Measurements from ENCODE around the gene PTCHD4.

Gene PTCHD4

DNA sequence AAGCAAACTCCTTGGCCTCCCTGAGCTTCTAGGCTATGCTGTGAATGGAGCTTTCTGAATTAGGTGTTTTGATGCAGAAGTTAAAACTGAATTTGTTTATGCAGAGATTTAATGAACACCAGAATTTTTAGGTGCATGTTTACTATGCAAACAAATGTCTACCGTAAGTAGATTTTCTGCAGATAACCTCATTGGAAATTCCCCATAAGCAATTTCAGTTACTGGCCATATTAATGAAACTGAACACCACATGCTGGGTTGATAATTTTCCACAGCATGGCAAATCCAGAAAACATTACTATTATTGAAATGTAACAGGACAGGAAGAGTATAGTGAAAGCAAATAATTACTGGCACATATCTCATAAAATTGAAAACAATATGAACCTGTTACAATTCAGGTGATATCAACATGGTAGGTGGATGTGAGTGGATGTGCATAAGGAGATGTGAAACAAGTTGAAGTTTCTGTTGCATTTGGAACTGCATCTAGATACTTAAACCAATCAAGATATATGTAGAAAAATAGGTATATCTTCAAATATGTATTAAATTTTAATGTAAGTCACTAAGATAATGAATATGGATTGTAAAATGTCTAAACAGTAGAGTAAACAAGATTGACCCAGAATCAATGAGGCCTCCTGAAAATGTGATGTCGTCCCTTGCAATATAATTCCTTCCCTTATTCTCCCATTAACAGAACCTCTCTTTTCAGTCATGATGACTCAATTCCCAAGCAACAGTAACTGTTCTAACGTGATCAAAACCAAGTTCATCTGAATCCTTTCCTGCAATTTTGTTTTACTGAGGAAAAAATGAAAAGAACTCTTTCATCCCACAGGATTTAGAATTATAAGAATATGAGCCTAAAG lies 11.0 kb downstream of the PTCHD4 start:
- no peak for DNase-seq

DNA sequence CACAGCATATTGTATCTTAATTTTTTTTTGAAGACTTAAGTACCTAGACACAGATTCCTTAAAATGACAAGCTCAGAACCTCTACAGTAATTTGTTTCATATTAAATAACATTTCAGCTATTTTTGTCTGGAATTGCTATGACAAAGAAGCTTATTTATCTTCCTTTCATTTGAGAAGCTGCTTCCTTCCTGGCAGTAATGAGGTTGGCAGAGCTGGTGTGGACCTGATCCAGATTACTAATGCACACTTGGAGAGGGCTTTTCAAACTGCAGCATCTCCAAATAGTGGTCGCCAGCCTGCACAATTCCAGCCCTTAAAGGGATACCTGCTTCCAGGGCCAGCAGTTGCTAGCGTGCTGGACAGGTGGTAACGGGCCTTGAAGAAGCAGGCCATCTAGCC lies 12.1 kb downstream of the PTCHD4 start:
- DNase-seq = no peak

DNA sequence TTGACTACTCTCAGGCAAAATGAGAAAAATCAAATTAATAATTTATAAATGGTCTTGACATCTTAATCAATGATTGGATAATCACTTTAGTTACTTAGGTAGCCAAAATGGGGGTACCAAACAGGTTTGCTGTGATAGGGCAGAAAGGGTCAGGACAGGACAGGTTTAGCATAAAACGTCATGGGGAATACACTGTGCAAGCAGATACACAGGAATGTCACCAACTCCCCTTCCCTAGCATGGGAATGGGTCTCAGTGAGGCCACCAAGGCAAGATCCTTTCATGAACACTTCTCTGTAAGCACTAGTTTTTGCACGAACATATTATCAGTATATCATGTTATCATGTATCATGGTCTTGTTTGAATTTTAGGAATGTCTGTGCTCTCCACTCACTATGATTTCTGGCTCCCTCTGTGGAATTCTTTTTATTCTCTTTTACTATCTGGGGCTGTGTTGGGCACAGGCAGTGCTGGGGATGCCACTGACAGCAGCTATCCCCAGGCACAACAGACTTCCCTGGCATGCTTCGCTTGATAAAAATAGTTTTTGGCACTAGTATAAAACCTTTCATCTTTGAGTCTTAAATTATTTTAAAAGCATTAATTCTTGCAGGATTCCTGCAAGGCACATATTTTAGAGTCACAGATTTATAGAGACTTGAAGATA lies 18.3 kb downstream of the PTCHD4 start:
- no peak for DNase-seq

DNA sequence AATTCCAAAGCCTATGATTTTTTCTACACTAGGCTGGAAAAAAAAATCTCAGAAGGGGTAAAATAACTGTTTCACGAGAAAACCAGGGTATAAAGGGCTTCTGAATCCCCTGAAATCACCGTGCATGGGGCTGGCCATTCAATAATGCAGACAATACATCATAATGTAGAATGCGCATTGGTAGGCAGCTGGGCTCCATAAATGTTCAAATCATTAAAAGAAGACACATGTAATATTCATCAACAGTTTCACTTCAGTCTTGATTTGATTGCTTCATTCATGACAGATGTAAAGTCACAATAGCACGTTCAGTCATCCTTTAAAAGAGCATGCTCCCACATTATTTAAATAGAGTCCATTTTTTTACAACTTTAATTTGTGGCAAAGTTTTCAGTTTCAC lies 20.5 kb downstream of the PTCHD4 start:
- DNase-seq = no peak

DNA sequence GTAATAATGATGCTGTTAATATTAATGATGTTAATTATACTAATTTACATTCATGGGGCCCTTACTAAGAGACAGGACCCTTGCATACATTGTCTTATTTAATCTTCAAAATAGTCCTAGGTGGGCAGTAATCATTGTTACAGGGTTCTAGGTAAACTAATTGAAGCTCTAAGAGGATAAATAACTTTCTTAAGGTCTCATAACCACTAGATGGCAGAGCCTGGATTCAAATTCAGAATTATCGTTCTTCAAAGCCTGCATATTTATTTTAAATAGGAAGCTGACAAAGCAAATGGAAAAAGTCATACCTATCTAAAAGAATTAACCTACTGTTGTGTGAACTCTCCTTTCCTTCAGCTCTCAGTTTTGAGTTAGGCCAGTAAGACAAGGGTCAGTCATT lies 23.5 kb downstream of the PTCHD4 start:
- no peak for DNase-seq

DNA sequence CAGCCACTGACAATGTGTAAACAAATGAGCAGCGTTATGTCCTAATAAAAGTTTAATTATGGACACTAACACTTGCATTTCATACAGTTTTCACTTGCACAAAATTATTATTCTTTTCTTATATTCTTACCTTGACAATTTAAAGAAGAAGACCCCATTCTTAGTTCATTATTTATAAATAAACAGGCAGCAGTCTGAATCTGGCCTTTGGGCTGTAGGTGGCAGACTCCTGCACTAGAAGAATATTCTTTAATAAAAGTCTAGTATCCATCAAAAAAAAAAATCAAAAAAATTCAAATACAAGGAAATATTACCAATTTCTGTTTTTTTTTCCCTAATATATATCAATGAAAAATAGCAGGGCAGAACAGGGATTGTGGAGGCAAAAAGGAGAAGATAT lies 24.8 kb downstream of the PTCHD4 start:
- DNase-seq = no peak

DNA sequence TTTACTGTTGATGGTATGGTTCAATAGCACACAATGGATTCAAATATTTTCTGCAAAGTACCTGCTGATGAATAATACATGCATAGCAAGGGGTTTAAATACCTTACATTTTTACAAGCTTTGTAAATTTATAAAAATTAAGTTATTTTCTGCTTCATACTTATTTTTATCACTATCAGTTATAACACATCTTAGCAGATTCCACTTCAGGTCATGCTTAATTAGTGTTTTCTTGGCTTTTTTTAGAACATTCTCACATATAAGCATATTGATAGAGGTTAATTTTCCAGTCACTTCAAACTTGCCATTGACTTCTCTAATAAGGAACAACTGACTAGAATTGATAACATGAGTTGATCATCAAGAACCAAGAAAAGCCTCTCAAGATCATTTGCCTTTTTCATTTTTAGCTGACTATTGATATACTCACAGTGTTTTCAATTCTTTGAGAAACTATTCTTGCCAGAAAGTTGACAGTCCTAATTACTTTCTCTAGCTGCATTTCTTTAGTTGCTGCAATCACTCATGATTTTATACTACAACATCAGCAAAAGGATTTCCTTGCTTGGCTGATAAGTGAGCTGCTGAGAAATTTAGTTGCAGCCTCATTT lies 25.8 kb downstream of the PTCHD4 start:
- DNase-seq = no peak

DNA sequence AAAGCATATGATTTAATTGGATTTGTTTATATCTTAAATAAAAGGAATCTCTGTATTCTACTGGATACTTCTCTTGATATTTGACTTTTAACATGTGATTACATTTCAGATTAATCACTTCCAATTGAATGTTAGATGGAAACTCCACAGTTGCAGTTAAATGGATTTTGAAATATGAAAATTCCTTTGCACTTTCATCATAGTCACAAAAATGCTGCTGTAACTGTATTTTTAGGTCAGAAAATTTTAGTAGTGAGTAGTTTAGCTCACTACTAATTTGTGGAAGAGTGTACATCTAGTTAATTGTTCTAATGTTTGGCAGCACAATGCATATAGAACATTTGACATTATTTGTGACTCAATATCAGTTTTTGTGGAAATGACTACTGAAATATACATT lies 26.8 kb downstream of the PTCHD4 start:
- DNase-seq = no peak

DNA sequence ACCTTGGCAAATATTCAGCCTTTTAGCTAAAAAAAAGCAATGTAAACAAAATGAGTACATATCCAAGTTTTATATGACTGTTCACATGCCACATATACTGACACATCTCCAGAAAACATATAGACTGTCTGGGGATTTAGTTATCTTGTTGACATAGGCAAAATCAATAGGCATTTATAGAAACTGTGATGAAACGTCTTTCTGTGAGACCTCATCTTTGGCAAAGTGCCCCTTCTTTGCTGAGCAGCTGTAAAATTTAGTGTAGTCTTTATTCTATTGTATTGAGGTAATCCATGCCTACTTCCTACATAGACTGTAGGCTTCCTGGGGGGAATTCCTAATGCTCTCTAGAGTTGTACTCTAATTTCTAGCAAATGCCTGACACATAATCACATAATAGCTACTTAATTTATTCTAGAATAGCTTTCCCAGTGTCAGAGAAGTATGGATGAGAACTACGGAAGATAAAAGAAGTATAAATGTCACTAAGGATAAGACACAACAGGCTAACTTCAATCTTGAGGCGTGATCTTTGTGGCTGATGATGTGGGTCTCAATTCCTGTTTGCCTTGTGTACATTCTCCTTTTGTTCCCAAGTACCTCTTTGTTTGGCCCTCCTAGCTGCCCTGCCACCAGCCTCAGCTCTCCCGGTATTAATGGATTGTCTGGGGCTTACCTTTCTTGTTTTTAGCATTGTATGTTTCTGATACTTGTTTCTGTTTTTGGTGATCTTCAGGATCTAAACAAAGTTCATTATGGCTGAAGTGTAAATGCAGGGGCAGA lies 30.6 kb downstream of the PTCHD4 start:
- no peak for DNase-seq

DNA sequence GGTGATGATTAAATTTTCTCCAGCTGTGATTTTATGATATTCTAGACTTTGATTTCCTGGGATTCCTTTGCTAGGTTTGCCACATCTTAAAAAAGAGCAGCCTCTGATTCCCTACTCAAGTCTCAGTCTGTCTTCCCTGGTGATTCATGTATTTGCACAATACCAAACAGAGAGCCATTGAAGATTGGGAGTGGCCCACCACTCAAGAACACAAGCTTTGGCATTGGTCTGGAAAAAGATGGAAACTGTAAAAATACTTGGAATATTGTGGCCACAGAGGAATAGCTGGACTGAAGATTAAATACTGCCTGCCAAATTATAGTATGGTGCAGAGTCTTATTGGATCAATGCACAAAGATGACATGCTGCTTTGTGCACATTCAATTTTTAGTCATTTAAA lies 32.9 kb downstream of the PTCHD4 start:
- DNase-seq = no peak

DNA sequence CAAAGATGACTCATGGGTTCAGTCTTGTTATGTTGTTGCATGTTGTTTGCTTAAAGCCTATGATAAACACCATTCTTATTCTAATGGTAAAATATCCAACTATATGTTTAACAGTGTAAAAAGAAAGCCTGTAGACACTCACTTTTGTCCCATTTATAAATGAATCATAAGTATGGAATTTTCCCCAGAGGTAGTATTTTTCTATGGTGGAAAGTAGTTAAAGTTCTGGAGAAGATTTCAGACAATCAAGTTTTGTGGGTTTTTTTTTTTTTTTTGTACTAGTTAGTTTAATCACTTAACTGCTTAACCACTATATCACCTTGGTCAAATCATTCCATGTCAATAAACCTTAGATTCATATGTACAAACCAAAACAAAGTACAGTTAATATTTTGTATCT lies 35.8 kb downstream of the PTCHD4 start:
- no peak for DNase-seq

DNA sequence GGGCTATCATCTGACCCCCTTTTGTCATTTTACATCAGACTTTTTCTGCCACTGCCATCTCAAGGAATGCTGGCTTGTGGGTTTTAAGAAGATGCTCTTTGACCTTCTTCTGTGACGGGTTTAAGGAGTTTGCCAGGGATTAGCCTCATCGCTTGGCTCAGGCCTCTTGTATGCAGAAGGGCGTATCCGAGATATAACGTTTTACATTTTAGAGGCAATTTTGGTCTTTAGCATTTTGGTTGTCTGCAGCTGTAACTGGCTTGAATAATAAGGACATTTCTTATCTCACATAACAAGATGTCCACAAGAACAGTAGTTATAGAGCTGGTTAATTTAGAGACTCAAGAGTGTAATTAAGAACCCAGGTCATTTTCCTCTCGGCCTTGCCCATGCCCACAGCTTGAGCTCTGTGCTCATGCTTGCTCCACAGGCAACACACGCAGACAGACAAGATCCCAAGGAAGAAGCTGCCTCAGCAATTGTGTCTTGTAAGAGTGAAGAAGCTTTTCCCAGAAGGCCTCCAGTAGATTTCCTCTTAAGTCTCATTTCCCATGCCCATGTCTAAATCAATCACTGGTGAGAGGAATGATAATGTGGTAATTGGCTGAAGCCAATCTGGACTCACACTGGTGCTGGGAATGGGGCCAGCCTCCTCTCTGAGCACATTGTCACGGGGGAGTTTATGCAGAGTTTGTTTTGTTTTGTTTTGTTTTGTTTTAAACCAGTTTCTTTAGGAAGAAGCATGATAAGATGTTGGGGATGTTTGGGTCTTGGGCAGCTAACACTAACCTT lies 36.8 kb downstream of the PTCHD4 start:
- DNase-seq = no peak

DNA sequence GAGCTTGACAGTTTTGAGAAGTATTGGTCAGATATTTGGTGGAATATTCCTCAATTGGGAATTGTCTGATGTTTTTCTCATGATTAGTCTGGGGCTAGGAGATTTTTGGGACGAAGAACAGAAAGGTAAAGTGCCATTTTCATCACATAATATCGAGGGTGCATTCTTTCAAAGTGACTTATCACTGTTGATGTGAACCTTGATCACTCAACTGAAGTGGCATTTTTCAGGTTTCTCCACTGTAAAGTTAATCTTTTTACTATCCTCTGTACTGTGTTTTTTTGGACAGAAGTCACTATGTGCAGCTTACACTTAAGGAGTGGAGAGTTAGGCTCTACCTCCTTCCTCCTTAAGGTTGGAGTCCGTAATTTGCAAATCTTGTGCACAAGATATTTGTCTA lies 39.2 kb downstream of the PTCHD4 start:
- DNase-seq = no peak

DNA sequence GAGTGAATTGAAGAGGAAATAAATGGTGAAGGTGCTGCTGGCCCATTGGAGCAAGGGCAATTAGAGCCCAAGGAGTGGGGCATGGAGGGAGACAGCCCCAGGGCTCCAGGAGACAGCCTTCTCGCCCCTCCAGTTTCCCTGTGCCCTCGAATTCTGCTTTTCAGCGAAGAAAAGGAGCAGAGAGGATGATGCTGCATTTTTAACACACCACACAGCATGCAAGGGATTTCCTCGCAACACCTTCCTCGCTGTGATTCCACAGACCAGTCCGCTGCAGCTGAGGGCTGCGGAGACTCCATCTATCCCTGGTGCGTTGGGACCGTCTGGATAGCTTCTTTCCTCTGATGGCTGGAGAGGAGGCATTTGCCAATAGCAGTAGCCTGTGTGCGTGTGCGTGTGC lies 41.7 kb downstream of the PTCHD4 start:
- peak; percentile 78 for DNase-seq

DNA sequence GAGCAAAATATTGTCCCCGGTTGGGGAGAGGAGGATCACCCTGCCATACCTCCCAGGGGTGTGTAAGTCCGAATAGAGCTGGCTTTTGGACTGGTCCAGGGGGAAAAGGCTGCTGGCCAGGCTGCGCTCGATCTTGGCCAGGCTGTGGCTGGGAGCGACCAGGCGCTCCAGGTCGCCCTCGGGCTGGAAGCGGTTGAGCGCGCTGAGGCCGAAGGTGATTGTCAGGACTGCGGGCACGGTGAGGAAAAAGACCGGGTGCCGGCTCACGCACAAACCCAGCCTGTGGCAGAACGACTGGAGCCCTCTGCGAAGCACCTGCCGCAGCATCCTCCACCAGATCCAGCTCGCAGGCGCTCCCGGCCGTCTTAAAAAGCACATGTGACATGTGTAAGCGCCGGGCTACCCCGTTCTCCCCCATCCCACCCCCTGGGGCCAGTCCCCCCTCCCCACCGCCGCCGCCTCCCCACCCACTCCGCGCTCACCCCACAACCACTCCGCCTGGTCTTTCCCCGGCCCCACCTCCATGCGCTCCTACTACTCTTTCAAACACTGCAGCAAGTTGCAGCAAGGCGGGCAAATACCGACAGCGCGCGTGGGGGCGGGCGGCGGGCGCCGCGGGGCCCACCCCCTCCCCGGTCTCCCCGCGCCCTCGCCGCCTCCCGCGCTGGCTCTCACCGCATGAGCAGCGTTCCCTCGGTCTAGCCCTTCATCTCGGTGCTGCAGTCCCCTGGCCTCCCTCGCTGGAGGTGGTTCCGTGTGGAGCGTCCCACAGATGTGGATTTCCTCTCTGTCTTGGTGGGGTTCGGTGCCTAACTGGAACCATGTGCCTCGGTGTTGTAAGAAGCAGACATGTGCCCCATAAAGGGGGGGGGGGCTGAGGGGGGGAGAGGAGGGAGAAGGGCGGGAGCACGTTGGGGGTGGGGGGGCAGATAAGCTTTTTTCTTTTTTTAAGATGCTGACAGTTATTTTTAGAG lies 42.4 kb downstream of the PTCHD4 start:
- DNase-seq = peak; percentile 66

DNA sequence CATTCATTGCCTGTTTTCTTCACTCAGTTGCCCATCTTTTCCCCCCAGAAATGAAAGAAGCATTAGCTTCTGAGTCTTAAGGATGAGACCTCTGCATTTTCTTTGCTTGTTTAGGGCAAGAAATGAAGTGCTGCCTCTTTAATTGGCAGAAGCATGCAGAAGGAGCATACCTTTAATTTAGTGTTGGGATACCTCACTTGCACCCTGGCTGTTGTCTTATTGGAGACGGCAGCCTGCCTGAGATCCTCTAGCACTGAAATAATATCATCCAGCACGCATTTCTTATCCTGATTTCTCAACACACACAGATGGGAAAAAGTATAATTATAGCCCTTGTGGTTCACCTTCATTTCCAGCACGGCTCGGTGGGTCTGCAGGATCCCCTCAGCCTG lies 43.1 kb downstream of the PTCHD4 start:
- no peak for DNase-seq

DNA sequence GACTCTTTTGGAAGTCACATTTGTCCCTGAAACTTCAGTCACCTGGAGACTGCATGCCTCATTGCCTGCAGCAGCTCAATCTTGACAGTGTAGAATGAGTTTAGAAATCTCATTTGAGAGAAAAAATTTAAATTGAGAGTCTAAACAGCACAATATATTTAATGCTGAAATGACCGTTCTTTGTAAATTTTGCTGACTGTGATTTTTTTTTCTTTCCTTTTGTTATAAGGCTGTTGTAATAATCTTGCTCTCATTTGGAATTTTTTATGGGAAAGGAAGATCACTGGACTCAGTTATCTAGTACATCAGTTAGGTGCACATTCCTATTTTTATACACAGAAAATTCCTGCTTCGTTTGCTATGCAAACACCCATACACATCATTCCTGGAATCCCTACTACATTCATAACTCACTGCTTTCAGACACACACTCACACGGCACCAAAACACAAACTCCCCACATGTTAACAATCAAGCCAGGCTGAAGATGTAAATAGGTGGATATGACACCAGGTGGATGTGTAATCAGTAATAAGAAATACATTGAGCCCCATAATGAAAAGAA lies 43.8 kb downstream of the PTCHD4 start:
- DNase-seq = no peak

DNA sequence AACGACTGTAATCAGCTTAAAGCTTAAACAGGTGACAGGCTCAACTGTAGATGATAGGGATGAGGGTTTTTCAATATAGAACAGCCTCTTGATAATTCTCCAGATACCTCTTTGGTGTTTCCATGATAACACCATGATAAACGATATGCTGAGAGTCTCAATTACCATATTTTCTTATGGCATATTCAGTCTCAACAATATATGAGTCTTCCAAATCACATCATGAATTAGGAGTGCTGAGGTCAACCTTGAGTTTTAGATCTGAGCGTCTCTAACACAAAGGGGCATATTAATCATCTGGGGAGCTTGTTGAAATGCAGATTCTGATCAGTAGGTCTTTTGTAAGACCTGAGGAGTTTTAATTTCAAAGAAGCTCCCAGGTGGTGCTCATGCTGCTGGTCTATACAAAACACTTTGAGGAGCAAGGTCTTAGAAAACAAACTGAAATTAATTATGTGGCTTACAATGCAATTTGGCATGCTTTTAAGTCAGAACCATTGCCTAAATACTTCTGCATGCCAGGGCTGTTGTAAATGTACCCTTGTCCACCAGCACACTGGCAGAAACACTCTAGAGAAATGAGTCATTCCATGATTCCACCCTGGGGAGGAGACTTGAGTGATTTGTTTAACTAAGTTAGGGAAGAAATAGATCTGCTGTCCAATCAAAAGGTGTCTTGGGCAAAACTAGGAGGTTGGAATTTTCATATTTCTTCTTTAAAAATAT lies 49.6 kb downstream of the PTCHD4 start:
- DNase-seq = peak; percentile 58
